Measurements from ENCODE around the gene HCAR2. TPM values are rescaled to one million over a fixed set of nuclear protein-coding genes. Genes with fewer than 3 reads are reported as not detected.
"Not testable (repeated sequence)": the region's sequence is repeated elsewhere in the genome, so short reads cannot be mapped to it uniquely, and the experiment has no call there.

Gene HCAR2
- total and polyA plus RNA-seq, 5 experiments from 2014 or later: not detected

DNA sequence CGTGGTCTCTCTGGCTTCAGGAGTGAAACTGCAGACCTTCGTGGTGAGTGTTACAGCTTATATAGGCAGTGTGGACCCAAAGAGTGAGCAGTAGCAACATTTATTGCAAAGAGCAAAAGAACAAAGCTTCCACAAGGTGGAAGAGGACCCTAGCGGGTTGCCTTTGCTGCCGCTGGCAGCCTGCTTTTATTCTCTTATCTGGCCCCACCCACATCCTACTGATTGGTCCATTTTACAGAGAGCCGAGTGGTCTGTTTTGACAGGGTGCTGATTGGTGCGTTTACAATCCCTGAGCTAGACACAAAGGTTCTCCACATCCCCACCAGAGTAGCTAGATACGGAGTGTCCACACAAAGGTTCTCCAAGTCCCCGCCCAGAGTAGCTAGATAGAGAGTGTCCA lies 27.1 kb downstream of the HCAR2 start:
- H3K4me3 Mint-ChIP-seq, POLR2A ChIA-PET, H3K36me3 Mint-ChIP-seq, ATAC-seq, H3K9me3 Mint-ChIP-seq, H3K27ac Mint-ChIP-seq, H3K4me1 Mint-ChIP-seq, DNase-seq: not testable (repeated sequence)
- H3K27me3 Mint-ChIP-seq: peaks cover 4 to 23% (median 6%) of the 10 kb centered on the region in 5 donors

- no peaks in the 10 kb centered on the region for H3K9me3 Mint-ChIP-seq
- DNase-seq (no peak), ATAC-seq (no peak)
- H3K4me1 Mint-ChIP-seq: no peaks in the 10 kb centered on the region
- no peaks in the 10 kb centered on the region for H3K36me3 Mint-ChIP-seq
- POLR2A ChIA-PET: no interaction called here
- peaks cover 3 to 22% (median 4%) of the 10 kb centered on the region in 5 donors for H3K27me3 Mint-ChIP-seq
- no peak overlapping the region for H3K27ac Mint-ChIP-seq
- no peak overlapping the region for H3K4me3 Mint-ChIP-seq
These were observed 30.6 kb downstream of the HCAR2 start for GRCh38 chr12:122672515-122672914.

GRCh38 chr12:122669397-122670070 lies 33.6 kb downstream of the HCAR2 start:
- ATAC-seq: no peak
- H3K36me3 Mint-ChIP-seq: no peaks in the 10 kb centered on the region
- no peaks in the 10 kb centered on the region for H3K9me3 Mint-ChIP-seq
- POLR2A ChIA-PET: no interaction called here
- peaks cover 0 to 5% (median 0%) of the 10 kb centered on the region in 4 donors for H3K4me1 Mint-ChIP-seq
- H3K4me3 Mint-ChIP-seq: no peak overlapping the region
- no peak overlapping the region for H3K27ac Mint-ChIP-seq
- H3K27me3 Mint-ChIP-seq: peaks cover 0 to 2% (median 0%) of the 10 kb centered on the region in 5 donors
- DNase-seq: no peak

DNA sequence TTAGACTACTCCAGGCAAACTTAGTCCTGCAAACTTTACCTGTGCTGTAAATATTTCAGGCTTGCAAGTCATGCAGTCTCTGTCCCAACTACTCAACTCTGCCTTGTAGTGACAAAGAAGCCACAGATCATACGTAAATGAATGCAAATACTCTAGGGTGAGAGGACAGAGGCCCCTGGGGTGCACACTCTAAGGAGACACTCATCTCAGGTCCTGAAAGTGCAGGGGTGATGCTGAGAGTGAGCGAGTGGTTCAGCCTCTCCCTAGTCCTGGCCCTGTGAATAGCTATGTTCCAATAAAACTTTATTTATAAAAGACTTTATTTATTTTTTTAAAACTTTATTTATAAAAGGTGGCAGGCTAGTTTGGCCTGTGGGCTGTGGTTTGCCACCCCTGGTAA lies 34.9 kb downstream of the HCAR2 start:
- ATAC-seq (no peak), DNase-seq (no peak)
- Mint-ChIP-seq H3K27ac (no peak overlapping the region), H3K4me3 (no peak overlapping the region), H3K4me1 (peaks cover 0 to 5% (median 0%) of the 10 kb centered on the region in 4 donors), H3K27me3 (peaks cover 0 to 2% (median 0%) of the 10 kb centered on the region in 5 donors), H3K9me3 (no peaks in the 10 kb centered on the region), H3K36me3 (no peaks in the 10 kb centered on the region)
- POLR2A ChIA-PET: interaction anchor here (0.7 kb wide), 2 partner anchors 57 to 1046 kb away, joined by 5 read pairs; no protein-coding TSS in a partner anchor

DNA sequence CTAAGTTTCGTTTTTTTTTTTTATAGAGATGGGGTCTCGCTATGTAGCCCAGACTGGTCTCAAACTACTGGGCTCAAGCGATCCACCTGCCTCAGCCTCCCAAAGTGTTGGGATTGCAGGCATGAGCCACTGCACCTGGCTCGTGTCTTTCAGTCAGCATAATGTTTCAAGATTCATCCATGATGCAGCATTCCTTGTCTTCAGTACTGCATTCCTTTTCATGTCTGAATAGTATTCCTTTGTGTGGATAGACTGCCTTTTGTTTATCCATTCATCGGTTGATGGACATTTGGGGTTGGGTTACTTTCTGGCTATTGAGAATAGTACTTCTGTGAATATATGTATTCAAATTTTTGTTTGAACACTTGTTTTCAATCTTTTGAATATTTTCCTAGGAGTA lies 37.4 kb downstream of the HCAR2 start:
- no peak overlapping the region for H3K4me3 Mint-ChIP-seq
- DNase-seq (no peak), ATAC-seq (no peak)
- H3K4me1 Mint-ChIP-seq: peaks cover 0 to 5% (median 0%) of the 10 kb centered on the region in 4 donors
- no peaks in the 10 kb centered on the region for H3K27me3 Mint-ChIP-seq
- H3K9me3 Mint-ChIP-seq: no peaks in the 10 kb centered on the region
- peak overlapping the region in 1 of 10 donors; percentile 40 for H3K27ac Mint-ChIP-seq
- no peaks in the 10 kb centered on the region for H3K36me3 Mint-ChIP-seq
- POLR2A ChIA-PET: no interaction called here

- Mint-ChIP-seq H3K4me3 (no peak overlapping the region), H3K9me3 (no peaks in the 10 kb centered on the region), H3K27me3 (no peaks in the 10 kb centered on the region), H3K27ac (peak overlapping the region in 4 of 10 donors; percentile 2 to 40 (median 15)), H3K4me1 (peaks cover 0 to 5% (median 0%) of the 10 kb centered on the region in 4 donors), H3K36me3 (no peaks in the 10 kb centered on the region)
- POLR2A ChIA-PET: no interaction called here
- no peak for DNase-seq
- ATAC-seq: no peak
These were observed 37.8 kb downstream of the HCAR2 start for GRCh38 chr12:122665349-122665748.

DNA sequence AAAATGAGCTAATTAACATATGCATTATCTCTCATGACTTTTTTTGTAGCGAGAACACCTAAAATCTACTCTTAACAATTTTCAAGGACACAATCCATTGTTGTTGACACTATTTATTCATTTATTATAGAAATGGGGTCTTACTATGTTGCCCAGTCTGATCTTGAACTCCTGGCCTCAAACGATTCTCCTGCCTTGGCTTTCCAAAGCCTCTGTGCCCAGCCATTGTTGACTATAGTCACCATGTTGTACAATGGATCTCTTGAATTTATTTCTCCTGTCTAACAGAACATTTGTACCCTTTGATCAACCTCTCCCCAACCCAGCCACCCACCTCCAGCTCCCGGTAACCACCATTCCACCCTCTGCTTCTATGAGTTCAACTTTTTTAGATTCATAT lies 41.2 kb downstream of the HCAR2 start:
- H3K4me3 Mint-ChIP-seq: no peak overlapping the region
- H3K27me3 Mint-ChIP-seq: no peaks in the 10 kb centered on the region
- DNase-seq (no peak), ATAC-seq (no peak)
- POLR2A ChIA-PET: no interaction called here
- H3K36me3 Mint-ChIP-seq: no peaks in the 10 kb centered on the region
- H3K27ac Mint-ChIP-seq: no peak overlapping the region
- H3K9me3 Mint-ChIP-seq: no peaks in the 10 kb centered on the region
- peaks cover 0 to 5% (median 0%) of the 10 kb centered on the region in 4 donors for H3K4me1 Mint-ChIP-seq

- H3K4me3 Mint-ChIP-seq: no peak overlapping the region
- H3K27ac Mint-ChIP-seq: no peak overlapping the region
- H3K27me3 Mint-ChIP-seq: no peaks in the 10 kb centered on the region
- POLR2A ChIA-PET: no interaction called here
- DNase-seq (no peak), ATAC-seq (no peak)
- peaks cover 0 to 5% (median 0%) of the 10 kb centered on the region in 4 donors for H3K4me1 Mint-ChIP-seq
- no peaks in the 10 kb centered on the region for H3K9me3 Mint-ChIP-seq
- H3K36me3 Mint-ChIP-seq: no peaks in the 10 kb centered on the region
These were observed 41.9 kb downstream of the HCAR2 start for GRCh38 chr12:122661246-122661645.

GRCh38 chr12:122659579-122659978 lies 43.6 kb downstream of the HCAR2 start:
- DNase-seq: no peak
- Mint-ChIP-seq H3K9me3 (no peaks in the 10 kb centered on the region), H3K4me1 (no peaks in the 10 kb centered on the region), H3K27me3 (no peaks in the 10 kb centered on the region), H3K4me3 (no peak overlapping the region), H3K27ac (no peak overlapping the region), H3K36me3 (no peaks in the 10 kb centered on the region)
- ATAC-seq: no peak
- POLR2A ChIA-PET: no interaction called here

GRCh38 chr12:122656298-122656697 lies 46.9 kb downstream of the HCAR2 start:
- POLR2A ChIA-PET: no interaction called here
- no peaks in the 10 kb centered on the region for H3K36me3 Mint-ChIP-seq
- no peak overlapping the region for H3K27ac Mint-ChIP-seq

DNA sequence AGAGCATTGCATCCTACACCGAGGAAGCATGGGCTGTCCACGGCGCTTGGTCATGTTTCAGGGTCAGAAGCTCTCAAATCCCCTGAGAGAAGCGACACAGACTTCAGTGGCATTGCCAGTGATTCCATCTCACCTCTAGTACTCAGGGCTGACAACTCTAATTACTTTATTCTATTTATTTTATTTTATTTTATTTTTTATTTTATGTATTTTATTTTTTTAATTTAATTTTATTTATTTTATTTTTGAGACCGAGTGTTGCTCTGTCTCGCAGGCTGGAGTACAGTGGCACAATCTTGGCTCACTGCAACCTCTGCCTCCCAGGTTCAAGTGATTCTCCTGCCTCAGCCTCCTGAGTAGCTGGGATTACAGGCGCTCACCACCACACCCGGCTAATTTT lies 49.9 kb downstream of the HCAR2 start:
- H3K4me1 Mint-ChIP-seq, ATAC-seq, H3K36me3 Mint-ChIP-seq, H3K27ac Mint-ChIP-seq, H3K27me3 Mint-ChIP-seq, H3K4me3 Mint-ChIP-seq, DNase-seq, POLR2A ChIA-PET, H3K9me3 Mint-ChIP-seq: not testable (repeated sequence)

More at GRCh38 chr12:122656298-122656697, 46.9 kb downstream of the HCAR2 start:
- DNase-seq: no peak
- Mint-ChIP-seq H3K27me3 (no peaks in the 10 kb centered on the region), H3K4me3 (no peak overlapping the region), H3K9me3 (no peaks in the 10 kb centered on the region), H3K4me1 (no peaks in the 10 kb centered on the region)
- ATAC-seq: no peak

DNA sequence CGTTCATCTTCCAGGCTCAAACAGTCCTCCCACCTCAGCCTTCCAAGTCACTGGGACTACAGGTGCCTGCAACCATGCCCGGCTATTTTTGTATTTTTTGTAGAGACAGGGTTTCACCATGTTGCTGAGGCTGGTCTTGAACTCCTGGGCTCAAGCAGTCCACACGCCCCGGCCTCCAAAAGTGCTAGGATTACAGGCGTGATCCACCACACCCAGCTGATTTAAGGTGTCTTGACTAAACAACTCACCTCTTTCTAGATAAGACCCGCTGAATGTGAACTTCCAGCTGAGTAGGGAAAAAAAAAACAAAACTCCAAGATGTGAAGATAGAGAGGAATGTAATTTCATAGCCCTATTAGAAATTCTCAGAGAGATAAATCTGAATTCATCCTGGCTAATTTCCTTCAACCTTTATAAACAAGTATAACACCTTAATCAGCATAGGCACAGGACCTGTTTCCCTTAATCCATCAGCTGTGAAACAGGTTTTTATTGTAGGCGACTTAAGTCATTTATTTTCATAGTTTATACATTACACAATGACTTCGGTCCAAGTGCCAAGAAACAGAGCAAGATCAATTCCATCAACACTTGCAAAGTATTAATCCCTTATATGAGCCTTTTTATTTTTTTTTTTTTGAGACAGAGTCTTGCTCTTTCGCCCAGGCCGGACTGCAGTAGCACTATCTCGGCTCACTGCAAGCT lies 51.5 kb downstream of the HCAR2 start:
- Mint-ChIP-seq H3K27me3 (peaks cover 0 to 12% (median 5%) of the 10 kb centered on the region in 5 donors), H3K9me3 (no peaks in the 10 kb centered on the region), H3K4me1 (peaks cover 4 to 12% (median 5%) of the 10 kb centered on the region in 4 donors), H3K36me3 (no peaks in the 10 kb centered on the region), H3K4me3 (no peak overlapping the region), H3K27ac (no peak overlapping the region)
- DNase-seq: no peak
- POLR2A ChIA-PET: no interaction called here
- ATAC-seq: no peak

All from naive thymus-derived CD8-positive, alpha-beta T cell (primary cell).